Vein endothelial cell (primary cell): ENCODE results near the gene KAT14. TPM values are rescaled to one million over a fixed set of nuclear protein-coding genes. Genes with fewer than 3 reads are reported as not detected.

ENCODE experiments used
- small RNA-seq: library from RNA; depleted of rRNA; stranded (forward); fragments of <200 nt; gene quantifications from one replicate; pipeline ENCODE3, GENCODE V24; 2012
- total RNA-seq: library from RNA; depleted of rRNA; stranded (reverse); fragments of >200 nt; gene quantifications from 2 replicates; pipeline ENCODE4 v1.2.3, GENCODE V29; 2012

KAT14 gene, protein sequence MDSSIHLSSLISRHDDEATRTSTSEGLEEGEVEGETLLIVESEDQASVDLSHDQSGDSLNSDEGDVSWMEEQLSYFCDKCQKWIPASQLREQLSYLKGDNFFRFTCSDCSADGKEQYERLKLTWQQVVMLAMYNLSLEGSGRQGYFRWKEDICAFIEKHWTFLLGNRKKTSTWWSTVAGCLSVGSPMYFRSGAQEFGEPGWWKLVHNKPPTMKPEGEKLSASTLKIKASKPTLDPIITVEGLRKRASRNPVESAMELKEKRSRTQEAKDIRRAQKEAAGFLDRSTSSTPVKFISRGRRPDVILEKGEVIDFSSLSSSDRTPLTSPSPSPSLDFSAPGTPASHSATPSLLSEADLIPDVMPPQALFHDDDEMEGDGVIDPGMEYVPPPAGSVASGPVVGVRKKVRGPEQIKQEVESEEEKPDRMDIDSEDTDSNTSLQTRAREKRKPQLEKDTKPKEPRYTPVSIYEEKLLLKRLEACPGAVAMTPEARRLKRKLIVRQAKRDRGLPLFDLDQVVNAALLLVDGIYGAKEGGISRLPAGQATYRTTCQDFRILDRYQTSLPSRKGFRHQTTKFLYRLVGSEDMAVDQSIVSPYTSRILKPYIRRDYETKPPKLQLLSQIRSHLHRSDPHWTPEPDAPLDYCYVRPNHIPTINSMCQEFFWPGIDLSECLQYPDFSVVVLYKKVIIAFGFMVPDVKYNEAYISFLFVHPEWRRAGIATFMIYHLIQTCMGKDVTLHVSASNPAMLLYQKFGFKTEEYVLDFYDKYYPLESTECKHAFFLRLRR
- 10.8 and 12.3 TPM in 2 replicates for total RNA-seq

DNA sequence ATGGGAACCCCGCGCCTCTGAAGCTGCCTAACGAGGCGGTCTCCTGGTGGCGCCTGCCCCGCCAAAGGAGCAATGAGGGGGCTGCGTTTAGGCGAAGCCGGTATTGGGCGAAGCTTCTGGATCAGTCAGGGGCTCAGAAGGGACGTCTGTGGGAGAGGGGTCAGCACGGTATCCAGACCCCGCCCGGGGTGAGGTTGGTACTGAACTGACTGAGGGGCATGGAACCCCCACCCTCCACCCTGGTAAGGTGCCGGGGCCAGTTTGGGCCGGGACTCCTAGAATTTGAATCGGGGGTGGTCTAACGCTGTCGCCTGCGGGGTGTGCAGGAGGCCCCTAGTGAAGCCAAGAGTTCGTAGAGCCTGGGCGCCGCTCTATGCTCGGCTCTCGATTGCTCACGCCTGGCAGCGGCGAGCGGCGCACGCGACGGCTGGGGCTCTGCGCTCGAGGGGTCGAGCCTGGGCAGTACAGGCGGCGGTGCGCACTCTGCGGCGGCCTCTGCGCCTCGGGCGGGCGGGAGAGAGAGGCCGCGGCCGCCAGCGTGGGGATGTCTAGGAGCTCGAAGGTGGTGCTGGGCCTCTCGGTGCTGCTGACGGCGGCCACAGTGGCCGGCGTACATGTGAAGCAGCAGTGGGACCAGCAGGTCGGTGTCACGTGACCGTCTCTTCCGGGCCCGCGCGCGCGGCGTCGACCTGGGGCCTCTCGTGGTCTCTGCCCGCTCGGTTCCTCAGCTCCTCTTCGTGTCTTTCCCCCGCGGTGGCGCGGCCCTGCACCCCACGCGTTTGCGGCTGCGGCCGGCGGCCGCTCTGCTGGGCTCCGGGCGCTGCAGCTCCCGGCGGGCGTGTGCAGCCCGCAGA lies at the start of gene KAT14, which contains the start of gene PET117:
TSS of gene KAT14 (plus strand) at position 452 of the 854 bp plus-strand sequence. CDS start 4,798 bp downstream, outside the sequence.
TSS of gene PET117 (plus strand) at position 452 of the 854 bp plus-strand sequence. CDS start at position 545, 93 bp downstream.

Small RNA genes within 50 kb of the gene (small RNA-seq; reads per million reads assigned to genes)
- gene RF00019 (not detected), gene RNU7-137P (not detected)

Other genes starting within 250 kb of the KAT14 start
- gene SNX5, start 169.1 kb upstream of the KAT14 start, total RNA-seq: 106 and 129 TPM in 2 replicates
- 7.5 and 13.9 TPM in 2 replicates for gene MGME1, start 168.8 kb upstream of the KAT14 start, total RNA-seq
- not detected in 2 replicates for gene OVOL2, start 79.9 kb upstream of the KAT14 start, total RNA-seq
- 7.8 and 12.2 TPM in 2 replicates for gene PET117, start within 50 bp of the KAT14 start, total RNA-seq
- gene ZNF133, start 150.7 kb downstream of the KAT14 start, total RNA-seq: 13.0 and 14.7 TPM in 2 replicates